ENCODE data around the gene AKAP8L. TPM values are rescaled to one million over a fixed set of nuclear protein-coding genes. Genes with fewer than 3 reads are reported as not detected.

Gene AKAP8L
- total and polyA plus RNA-seq, 2 experiments from 2014 or later = 21.5 to 38.3 TPM

GRCh38 chr19:15438577-15438976, 19.8 kb upstream of the AKAP8L start:
- in situ Hi-C loops (cut with MboI) = no loop called here
- WGBS, 2 experiments (ENCODE audit: low coverage in 1 of 2, low lambda C conversion rate in 2 of 2, missing lambda C conversion rate in 2 of 2) = 91 to 94% methylated on average over 22 to 27 of the region's 27 CpGs
- Histone ChIP-seq H2AFZ (no peak overlapping the region), H3F3A (ENCODE audit: insufficient read depth) (no peaks in the 10 kb centered on the region), H3K4me3 (no peak overlapping the region), H3K4me1 (ENCODE audit: insufficient read depth) (0 out of 2 replicates have a peak, but pooled peaks cover 7% of the 10 kb centered on the region), H3K9me3 (ENCODE audit: low read depth) (no peaks in the 10 kb centered on the region), H3K79me2 (ENCODE audit: insufficient read depth) (no peaks in the 10 kb centered on the region), H3K27ac (no peak overlapping the region), H3K27me3 (replicated peaks; ENCODE audit: insufficient read depth) (no peaks in the 10 kb centered on the region), H3K9me2 (ENCODE audit: insufficient read depth) (no peaks in the 10 kb centered on the region), H3K9ac (no peak overlapping the region), H3K36me3 (ENCODE audit: low read depth) (no peaks in the 10 kb centered on the region), H3K4me2 (ENCODE audit: unreplicated experiment) (no peak overlapping the region), H4K20me1 (ENCODE audit: insufficient read depth) (no peaks in the 10 kb centered on the region)
- TF ChIP-seq EZH2 (IDR thresholded peaks at IDR 0.05; ENCODE audit: insufficient read depth, poor library complexity, severe bottlenecking) (no peak), EZH2phosphoT487 (IDR thresholded peaks at IDR 0.05; ENCODE audit: insufficient read depth, low read depth) (no peak)
- no peak for DNase-seq

GRCh38 chr19:15438124-15438496, 19.3 kb upstream of the AKAP8L start:
- Histone ChIP-seq H3K36me3 (ENCODE audit: low read depth) (no peaks in the 10 kb centered on the region), H4K20me1 (ENCODE audit: insufficient read depth) (no peaks in the 10 kb centered on the region), H3K4me3 (no peak overlapping the region), H3F3A (ENCODE audit: insufficient read depth) (no peaks in the 10 kb centered on the region), H3K9ac (no peak overlapping the region), H3K79me2 (ENCODE audit: insufficient read depth) (no peaks in the 10 kb centered on the region), H3K27me3 (replicated peaks; ENCODE audit: insufficient read depth) (no peaks in the 10 kb centered on the region), H2AFZ (no peak overlapping the region), H3K9me2 (ENCODE audit: insufficient read depth) (no peaks in the 10 kb centered on the region), H3K4me2 (ENCODE audit: unreplicated experiment) (no peak overlapping the region), H3K4me1 (ENCODE audit: insufficient read depth) (0 out of 2 replicates have a peak, but pooled peaks cover 7% of the 10 kb centered on the region), H3K9me3 (ENCODE audit: low read depth) (no peaks in the 10 kb centered on the region), H3K27ac (no peak overlapping the region)
- in situ Hi-C loops (cut with MboI) = no loop called here
- no peak for TF ChIP-seq EZH2phosphoT487 (IDR thresholded peaks at IDR 0.05; ENCODE audit: insufficient read depth, low read depth)
- no peak for TF ChIP-seq EZH2 (IDR thresholded peaks at IDR 0.05; ENCODE audit: insufficient read depth, poor library complexity, severe bottlenecking)
- no peak for DNase-seq
- WGBS, 2 experiments (ENCODE audit: low coverage in 1 of 2, low lambda C conversion rate in 2 of 2, missing lambda C conversion rate in 2 of 2) = 97 to 100% methylated on average over 2 of the region's 2 CpGs

GRCh38 chr19:15437355-15438123, 18.8 kb upstream of the AKAP8L start:
- peak; percentile 71 for DNase-seq

GRCh38 chr19:15436826-15437110, 18.0 kb upstream of the AKAP8L start:
- no peaks in the 10 kb centered on the region for H4K20me1 ChIP-seq (ENCODE audit: insufficient read depth)
- peaks cover 5% of the 10 kb centered on the region for H3K79me2 ChIP-seq (ENCODE audit: insufficient read depth)
- WGBS, 2 experiments (ENCODE audit: low coverage in 1 of 2, low lambda C conversion rate in 2 of 2, missing lambda C conversion rate in 2 of 2) = 87 to 88% methylated on average over 15 of the region's 15 CpGs
- no peaks in the 10 kb centered on the region for H3K36me3 ChIP-seq (ENCODE audit: low read depth)
- no peak overlapping the region for H3K27ac ChIP-seq
- TF ChIP-seq EZH2phosphoT487 (IDR thresholded peaks at IDR 0.05; ENCODE audit: insufficient read depth, low read depth) (no peak), EZH2 (IDR thresholded peaks at IDR 0.05; ENCODE audit: insufficient read depth, poor library complexity, severe bottlenecking) (no peak)
- H3K9ac ChIP-seq = no peak overlapping the region
- no peak overlapping the region for H3K4me3 ChIP-seq
- H3K4me1 ChIP-seq (ENCODE audit: insufficient read depth) = 0 out of 2 replicates have a peak, but pooled peaks cover 7% of the 10 kb centered on the region
- H2AFZ ChIP-seq = no peak overlapping the region
- H3K9me2 ChIP-seq (ENCODE audit: insufficient read depth) = no peaks in the 10 kb centered on the region
- no peak overlapping the region for H3K4me2 ChIP-seq (ENCODE audit: unreplicated experiment)
- no peaks in the 10 kb centered on the region for H3K27me3 ChIP-seq (replicated peaks; ENCODE audit: insufficient read depth)
- in situ Hi-C loops (cut with MboI) = no loop called here
- no peak for DNase-seq
- H3K9me3 ChIP-seq (ENCODE audit: low read depth) = no peaks in the 10 kb centered on the region
- no peaks in the 10 kb centered on the region for H3F3A ChIP-seq (ENCODE audit: insufficient read depth)

More at GRCh38 chr19:15437355-15438123, 18.8 kb upstream of the AKAP8L start:
- H3K27ac ChIP-seq = no peak overlapping the region
- no peaks in the 10 kb centered on the region for H4K20me1 ChIP-seq (ENCODE audit: insufficient read depth)
- no peak overlapping the region for H2AFZ ChIP-seq
- no peak overlapping the region for H3K4me2 ChIP-seq (ENCODE audit: unreplicated experiment)
- H3K9ac ChIP-seq = no peak overlapping the region
- no peaks in the 10 kb centered on the region for H3K36me3 ChIP-seq (ENCODE audit: low read depth)
- TF ChIP-seq EZH2 (IDR thresholded peaks at IDR 0.05; ENCODE audit: insufficient read depth, poor library complexity, severe bottlenecking) = no peak
- TF ChIP-seq EZH2phosphoT487 (IDR thresholded peaks at IDR 0.05; ENCODE audit: insufficient read depth, low read depth) = no peak
- H3K27me3 ChIP-seq (replicated peaks; ENCODE audit: insufficient read depth) = no peaks in the 10 kb centered on the region
- no peaks in the 10 kb centered on the region for H3F3A ChIP-seq (ENCODE audit: insufficient read depth)
- no peaks in the 10 kb centered on the region for H3K9me3 ChIP-seq (ENCODE audit: low read depth)
- 42 to 45% methylated on average over 10 of the region's 10 CpGs for WGBS, 2 experiments (ENCODE audit: low coverage in 1 of 2, low lambda C conversion rate in 2 of 2, missing lambda C conversion rate in 2 of 2)
- no peaks in the 10 kb centered on the region for H3K9me2 ChIP-seq (ENCODE audit: insufficient read depth)
- H3K79me2 ChIP-seq (ENCODE audit: insufficient read depth) = no peaks in the 10 kb centered on the region
- H3K4me3 ChIP-seq = no peak overlapping the region
- in situ Hi-C loops (cut with MboI) = no loop called here
- 0 out of 2 replicates have a peak, but pooled peaks cover 7% of the 10 kb centered on the region for H3K4me1 ChIP-seq (ENCODE audit: insufficient read depth)
